ENCODE data around the gene ZDHHC16.

- peak in 1 of 3 donors; percentile 86 for TF ChIP-seq CTCF (IDR thresholded peaks at IDR 0.05)
- no peak for TF ChIP-seq POLR2A (IDR thresholded peaks at IDR 0.05)
Observed at GRCh38 chr10:97463363-97464132, 17.6 kb downstream of the ZDHHC16 start.

Data from lower leg skin (tissue), 3 donors.